Eye (tissue), 1 donor: ENCODE data around the gene CD1C.
"Not testable (repeated sequence)": the region's sequence is repeated elsewhere in the genome, so short reads cannot be mapped to it uniquely, and the experiment has no call there.

Experiments used
- DNase-seq: peaks from one replicate; pipeline ENCODE4 v3.0.0-alpha.2; 2015

CD1C gene

GRCh38 chr1:158329733-158330132, 40.0 kb downstream of the CD1C start:
- DNase-seq: no peak

GRCh38 chr1:158330391-158331105, 40.8 kb downstream of the CD1C start:
- DNase-seq: no peak

DNA sequence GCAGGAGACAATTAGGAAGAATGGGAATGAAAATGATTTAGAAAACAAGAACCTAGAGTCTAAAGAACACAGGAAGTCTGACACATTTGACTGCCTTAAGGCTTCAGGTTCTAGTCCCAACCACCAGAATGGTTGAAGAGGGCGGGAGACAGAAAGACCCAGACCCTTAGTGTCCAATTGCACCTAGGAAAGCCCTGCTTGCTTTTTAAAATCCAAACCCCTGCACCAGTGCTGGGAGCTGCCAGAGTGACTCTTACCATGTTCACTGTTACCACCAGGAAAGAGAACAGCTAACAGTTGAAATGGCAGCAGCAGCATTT, 41.3 kb downstream of the CD1C start:
- DNase-seq: no peak

DNA sequence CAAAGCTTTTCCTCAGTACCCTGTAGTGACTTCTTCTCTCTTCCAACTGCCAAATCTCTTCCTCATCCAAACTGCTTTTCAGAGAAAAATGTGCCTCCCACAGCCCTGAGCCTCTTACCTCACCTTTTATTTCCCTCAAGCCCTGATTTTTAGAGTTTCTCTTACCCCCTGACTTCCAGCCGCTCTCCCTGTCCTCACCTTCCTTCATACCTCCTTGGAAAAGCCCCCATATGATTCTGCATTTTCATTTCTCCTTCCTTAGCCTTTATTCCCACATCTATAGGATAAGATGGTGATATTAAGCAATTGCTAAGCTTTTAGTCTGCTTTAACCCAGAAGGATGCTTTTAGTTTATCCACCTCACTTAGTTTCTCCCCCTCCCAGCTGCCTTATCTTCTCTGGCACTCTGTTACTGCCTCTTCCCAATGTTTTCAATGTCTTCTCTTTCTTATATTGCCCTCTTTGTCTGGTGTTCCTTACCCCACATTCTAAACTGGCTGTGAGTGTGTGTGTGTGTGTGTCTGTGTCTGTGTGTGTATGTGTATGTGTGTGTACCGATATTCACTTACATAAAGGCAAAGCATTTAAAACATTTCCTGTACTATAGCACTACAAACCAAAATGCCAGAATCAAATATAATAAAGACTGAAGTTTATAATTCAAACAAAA, 41.9 kb downstream of the CD1C start, which contains the start of gene CD1B:
CD1B (minus strand) TSS at position 51 of the 670 bp plus-strand sequence. CDS start 108 bp downstream, outside the sequence.
- DNase-seq: no peak

- no peak for DNase-seq
Measured at GRCh38 chr1:158333405-158334155, 43.9 kb downstream of the CD1C start.

DNA sequence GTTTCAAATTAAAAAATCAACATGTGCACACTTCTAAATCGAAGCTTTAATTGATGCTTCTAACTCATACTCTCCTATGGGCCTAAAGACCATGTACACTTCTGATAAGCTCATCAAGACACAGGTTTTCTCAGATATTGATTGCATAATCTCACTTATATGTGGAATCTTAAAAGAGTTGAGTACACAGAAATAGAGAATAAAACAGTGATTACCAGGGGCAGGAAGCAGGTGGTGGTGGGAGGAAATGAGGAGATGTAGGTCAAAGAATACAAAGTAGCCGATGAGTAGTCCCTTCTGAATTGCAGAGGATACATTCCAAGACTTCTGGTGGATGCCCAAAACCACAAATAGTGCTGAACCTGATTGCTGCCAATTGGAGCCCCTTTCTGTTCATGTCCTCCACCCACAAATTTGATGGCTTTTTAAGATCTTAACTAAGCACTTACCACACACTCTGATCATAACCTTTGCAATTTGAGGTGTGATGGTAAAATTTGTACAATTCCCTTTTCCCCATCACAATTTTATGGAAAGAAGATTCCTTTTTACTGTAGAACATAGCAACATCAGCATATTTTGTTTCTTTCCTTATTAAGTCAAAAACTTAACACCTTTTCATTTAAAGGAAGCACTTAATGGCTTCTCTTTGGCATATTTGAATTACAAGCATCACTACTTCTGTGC, 44.9 kb downstream of the CD1C start:
- no peak for DNase-seq

DNA sequence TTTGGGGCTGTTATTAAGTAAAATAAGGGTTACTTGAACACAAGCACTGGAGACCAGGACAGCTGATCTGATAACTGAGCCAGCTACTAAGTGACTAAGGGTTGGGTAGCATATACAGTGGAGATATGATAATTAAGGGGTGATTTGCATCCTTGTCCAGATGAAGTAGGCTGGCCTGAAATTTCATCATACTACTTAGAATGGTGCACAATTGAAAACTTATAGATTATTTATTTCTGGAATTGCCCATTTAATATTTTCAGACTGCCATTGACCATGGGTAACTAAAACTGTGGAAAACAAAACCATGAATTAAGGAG, 45.5 kb downstream of the CD1C start:
- no peak for DNase-seq

- DNase-seq: not testable (repeated sequence)
Measured at GRCh38 chr1:158336413-158336812, 46.7 kb downstream of the CD1C start.
